Bronchial epithelial cell (primary cell): ENCODE measurements around the gene BLMH. TPM values are rescaled to one million over a fixed set of nuclear protein-coding genes. Genes with fewer than 3 reads are reported as not detected.

Source experiments
- DNase-seq: peaks from one replicate; pipeline ENCODE4 v3.0.0-alpha.2; 2010; ENCODE audit warnings: low read depth
- FAIRE-seq: peaks from 2 replicates; lab custom pipeline; 2011; peaks lifted over from hg19 to GRCh38; lab: Jason Lieb, UNC
- H3K27me3 ChIP-seq: 2 replicates; pipeline ENCODE4 v1.5.1; 2011; ENCODE audit warnings: low read length; ENCODE audit not compliant: control insufficient read depth, insufficient read depth
- H3K36me3 ChIP-seq: 2 replicates; pipeline ENCODE4 v1.5.1; 2011; ENCODE audit warnings: low read length; ENCODE audit not compliant: control insufficient read depth, insufficient read depth
- H3K4me3 ChIP-seq: 2 replicates; pipeline ENCODE4 v1.5.1; 2011; ENCODE audit warnings: mild to moderate bottlenecking, low read depth, low read length, control low read depth
- CTCF ChIP-seq: IDR thresholded peaks from 2 replicates; pipeline ENCODE4 v1.5.1; 2011; ENCODE audit warnings: mild to moderate bottlenecking, moderate library complexity, low read length, control low read depth, inconsistent platforms; ENCODE audit not compliant: insufficient read depth, severe bottlenecking
- total RNA-seq: library from RNA; depleted of rRNA; stranded (reverse); fragments of >200 nt; gene quantifications from 2 replicates; pipeline ENCODE4 v1.2.1, GENCODE V29; 2014

Gene BLMH
- total RNA-seq, 1 donor from 2014 or later, result 19.0 TPM

- Histone ChIP-seq H3K27me3 (no peaks in the 10 kb centered on the region), H3K36me3 (peaks cover 6% of the 10 kb centered on the region), H3K4me3 (no peak overlapping the region)
- DNase-seq (no peak), FAIRE-seq (no peak)
- TF ChIP-seq CTCF, result no peak
Observed at GRCh38 chr17:30274887-30275286, 16.9 kb downstream of the BLMH start.

- Histone ChIP-seq H3K36me3 (peaks cover 6% of the 10 kb centered on the region), H3K4me3 (no peak overlapping the region), H3K27me3 (no peaks in the 10 kb centered on the region)
- DNase-seq (no peak), FAIRE-seq (no peak)
- TF ChIP-seq CTCF, result no peak
Observed at GRCh38 chr17:30273373-30273772, 18.4 kb downstream of the BLMH start.

GRCh38 chr17:30271102-30271501, 20.6 kb downstream of the BLMH start:
- Histone ChIP-seq H3K27me3 (no peaks in the 10 kb centered on the region), H3K4me3 (no peak overlapping the region), H3K36me3 (peaks cover 6% of the 10 kb centered on the region)
- FAIRE-seq (no peak), DNase-seq (no peak)
- no peak for TF ChIP-seq CTCF

GRCh38 chr17:30267625-30268024, 24.1 kb downstream of the BLMH start:
- Histone ChIP-seq H3K36me3 (peaks cover 5% of the 10 kb centered on the region), H3K4me3 (no peak overlapping the region), H3K27me3 (no peaks in the 10 kb centered on the region)
- DNase-seq (no peak), FAIRE-seq (no peak)
- TF ChIP-seq CTCF, result no peak

- TF ChIP-seq CTCF, result no peak
- FAIRE-seq (peak; percentile 36), DNase-seq (no peak)
- Histone ChIP-seq H3K27me3 (no peaks in the 10 kb centered on the region), H3K4me3 (no peak overlapping the region), H3K36me3 (peaks cover 2% of the 10 kb centered on the region)
Observed at GRCh38 chr17:30263552-30264333, 28.0 kb downstream of the BLMH start.
